ENCODE data around the gene EGF. TPM values are rescaled to one million over a fixed set of nuclear protein-coding genes. Genes with fewer than 3 reads are reported as not detected.

The EGF gene
- total RNA-seq, 1 donor from 2014 or later: not detected

GRCh38 chr4:109886303-109886702, 26.4 kb upstream of the EGF start:
- intact Hi-C loops (cut with micrococcal nuclease): no loop called here

GRCh38 chr4:109887071-109887470, 25.6 kb upstream of the EGF start:
- Mint-ChIP-seq H3K4me1 (no peaks in the 10 kb centered on the region), H3K9me3 (no peaks in the 10 kb centered on the region), H3K27ac (no peak overlapping the region), H3K4me3 (no peak overlapping the region), H3K27me3 (peaks cover 1% of the 10 kb centered on the region), H3K36me3 (ENCODE audit: low read depth) (no peaks in the 10 kb centered on the region)
- DNase-seq: no peak
- intact Hi-C loops (cut with micrococcal nuclease): no loop called here

More at GRCh38 chr4:109886303-109886702, 26.4 kb upstream of the EGF start:
- H3K4me1 Mint-ChIP-seq: no peaks in the 10 kb centered on the region
- no peak overlapping the region for H3K27ac Mint-ChIP-seq
- H3K36me3 Mint-ChIP-seq (ENCODE audit: low read depth): no peaks in the 10 kb centered on the region
- no peak for DNase-seq
- peaks cover 3% of the 10 kb centered on the region for H3K27me3 Mint-ChIP-seq
- H3K9me3 Mint-ChIP-seq: no peaks in the 10 kb centered on the region
- no peak overlapping the region for H3K4me3 Mint-ChIP-seq

- intact Hi-C loops (cut with micrococcal nuclease): no loop called here
Measured at GRCh38 chr4:109890076-109890475, 22.6 kb upstream of the EGF start.

GRCh38 chr4:109902559-109903251, 10.0 kb upstream of the EGF start:
- H3K27me3 Mint-ChIP-seq: peaks cover 20% of the 10 kb centered on the region
- intact Hi-C loops (cut with micrococcal nuclease): no loop called here
- no peak overlapping the region for H3K4me3 Mint-ChIP-seq
- H3K9me3 Mint-ChIP-seq: peaks cover 5% of the 10 kb centered on the region
- no peak for DNase-seq
- H3K27ac Mint-ChIP-seq: no peak overlapping the region
- H3K36me3 Mint-ChIP-seq (ENCODE audit: low read depth): no peaks in the 10 kb centered on the region
- no peaks in the 10 kb centered on the region for H3K4me1 Mint-ChIP-seq

More at GRCh38 chr4:109890076-109890475, 22.6 kb upstream of the EGF start:
- no peaks in the 10 kb centered on the region for H3K36me3 Mint-ChIP-seq (ENCODE audit: low read depth)
- H3K4me1 Mint-ChIP-seq: no peaks in the 10 kb centered on the region
- no peak overlapping the region for H3K4me3 Mint-ChIP-seq
- H3K27me3 Mint-ChIP-seq: no peaks in the 10 kb centered on the region
- H3K9me3 Mint-ChIP-seq: no peaks in the 10 kb centered on the region
- no peak overlapping the region for H3K27ac Mint-ChIP-seq
- DNase-seq: no peak

GRCh38 chr4:109908731-109909130, 4.0 kb upstream of the EGF start:
- no peak for DNase-seq
- Mint-ChIP-seq H3K27ac (no peak overlapping the region), H3K36me3 (ENCODE audit: low read depth) (no peaks in the 10 kb centered on the region), H3K4me1 (no peaks in the 10 kb centered on the region), H3K4me3 (no peak overlapping the region), H3K27me3 (peaks cover 36% of the 10 kb centered on the region), H3K9me3 (peaks cover 5% of the 10 kb centered on the region)
- intact Hi-C loops (cut with micrococcal nuclease): no loop called here

- Mint-ChIP-seq H3K4me3 (no peak overlapping the region), H3K9me3 (peaks cover 5% of the 10 kb centered on the region), H3K36me3 (ENCODE audit: low read depth) (no peaks in the 10 kb centered on the region), H3K4me1 (no peaks in the 10 kb centered on the region), H3K27ac (no peak overlapping the region), H3K27me3 (peaks cover 36% of the 10 kb centered on the region)
- no peak for DNase-seq
- intact Hi-C loops (cut with micrococcal nuclease): no loop called here
Measured at GRCh38 chr4:109910256-109910655, 2.4 kb upstream of the EGF start.

- no peak overlapping the region for H3K27ac Mint-ChIP-seq
- DNase-seq: no peak
- no peaks in the 10 kb centered on the region for H3K9me3 Mint-ChIP-seq
- intact Hi-C loops (cut with micrococcal nuclease): no loop called here
- H3K27me3 Mint-ChIP-seq: peaks cover 18% of the 10 kb centered on the region
- no peaks in the 10 kb centered on the region for H3K36me3 Mint-ChIP-seq (ENCODE audit: low read depth)
- H3K4me3 Mint-ChIP-seq: no peak overlapping the region
- no peaks in the 10 kb centered on the region for H3K4me1 Mint-ChIP-seq
Measured at GRCh38 chr4:109913596-109914241, 1.0 kb downstream of the EGF start.

GRCh38 chr4:109914322-109914721, 1.6 kb downstream of the EGF start:
- Mint-ChIP-seq H3K36me3 (ENCODE audit: low read depth) (no peaks in the 10 kb centered on the region), H3K4me3 (no peak overlapping the region), H3K9me3 (no peaks in the 10 kb centered on the region), H3K27me3 (peaks cover 16% of the 10 kb centered on the region), H3K27ac (no peak overlapping the region), H3K4me1 (no peaks in the 10 kb centered on the region)
- intact Hi-C loops (cut with micrococcal nuclease): no loop called here
- DNase-seq: no peak

- no peak for DNase-seq
- H3K27ac Mint-ChIP-seq: no peak overlapping the region
- no peak overlapping the region for H3K4me3 Mint-ChIP-seq
- no peaks in the 10 kb centered on the region for H3K4me1 Mint-ChIP-seq
- no peaks in the 10 kb centered on the region for H3K9me3 Mint-ChIP-seq
- peaks cover 15% of the 10 kb centered on the region for H3K27me3 Mint-ChIP-seq
- intact Hi-C loops (cut with micrococcal nuclease): no loop called here
- H3K36me3 Mint-ChIP-seq (ENCODE audit: low read depth): no peaks in the 10 kb centered on the region
Measured at GRCh38 chr4:109915385-109916026, 2.8 kb downstream of the EGF start.

- no peaks in the 10 kb centered on the region for H3K4me1 Mint-ChIP-seq
- H3K36me3 Mint-ChIP-seq (ENCODE audit: low read depth): no peaks in the 10 kb centered on the region
- H3K27ac Mint-ChIP-seq: no peak overlapping the region
- intact Hi-C loops (cut with micrococcal nuclease): no loop called here
- no peaks in the 10 kb centered on the region for H3K9me3 Mint-ChIP-seq
- peaks cover 18% of the 10 kb centered on the region for H3K27me3 Mint-ChIP-seq
- DNase-seq: no peak
- H3K4me3 Mint-ChIP-seq: no peak overlapping the region
Measured at GRCh38 chr4:109916027-109916409, 3.3 kb downstream of the EGF start.

GRCh38 chr4:109921384-109921808, 8.7 kb downstream of the EGF start:
- no peaks in the 10 kb centered on the region for H3K9me3 Mint-ChIP-seq
- H3K27me3 Mint-ChIP-seq: peaks cover 9% of the 10 kb centered on the region
- no peak overlapping the region for H3K27ac Mint-ChIP-seq
- no peak for DNase-seq
- H3K4me3 Mint-ChIP-seq: no peak overlapping the region
- H3K4me1 Mint-ChIP-seq: no peaks in the 10 kb centered on the region
- intact Hi-C loops (cut with micrococcal nuclease): no loop called here
- no peaks in the 10 kb centered on the region for H3K36me3 Mint-ChIP-seq (ENCODE audit: low read depth)

GRCh38 chr4:109925396-109925795, 12.7 kb downstream of the EGF start:
- H3K36me3 Mint-ChIP-seq (ENCODE audit: low read depth): no peaks in the 10 kb centered on the region
- H3K4me1 Mint-ChIP-seq: no peaks in the 10 kb centered on the region
- no peak overlapping the region for H3K4me3 Mint-ChIP-seq
- intact Hi-C loops (cut with micrococcal nuclease): no loop called here
- no peaks in the 10 kb centered on the region for H3K9me3 Mint-ChIP-seq
- DNase-seq: no peak
- H3K27me3 Mint-ChIP-seq: peaks cover 5% of the 10 kb centered on the region
- no peak overlapping the region for H3K27ac Mint-ChIP-seq

GRCh38 chr4:109928327-109929045, 15.8 kb downstream of the EGF start:
- DNase-seq: no peak

GRCh38 chr4:109930464-109930863, 17.8 kb downstream of the EGF start:
- no peaks in the 10 kb centered on the region for H3K9me3 Mint-ChIP-seq
- intact Hi-C loops (cut with micrococcal nuclease): no loop called here
- H3K4me1 Mint-ChIP-seq: no peaks in the 10 kb centered on the region
- no peaks in the 10 kb centered on the region for H3K27me3 Mint-ChIP-seq
- H3K36me3 Mint-ChIP-seq (ENCODE audit: low read depth): no peaks in the 10 kb centered on the region
- H3K27ac Mint-ChIP-seq: no peak overlapping the region
- H3K4me3 Mint-ChIP-seq: no peak overlapping the region
- no peak for DNase-seq

More at GRCh38 chr4:109928327-109929045, 15.8 kb downstream of the EGF start:
- Mint-ChIP-seq H3K4me1 (no peaks in the 10 kb centered on the region), H3K9me3 (no peaks in the 10 kb centered on the region), H3K27me3 (no peaks in the 10 kb centered on the region), H3K36me3 (ENCODE audit: low read depth) (no peaks in the 10 kb centered on the region), H3K27ac (no peak overlapping the region), H3K4me3 (no peak overlapping the region)
- intact Hi-C loops (cut with micrococcal nuclease): no loop called here
